Measurements from ENCODE around the gene NCOA3.
A peak's percentile ranks its signal among the peaks of the same experiment; 100 is the strongest.

NCOA3 gene

DNA sequence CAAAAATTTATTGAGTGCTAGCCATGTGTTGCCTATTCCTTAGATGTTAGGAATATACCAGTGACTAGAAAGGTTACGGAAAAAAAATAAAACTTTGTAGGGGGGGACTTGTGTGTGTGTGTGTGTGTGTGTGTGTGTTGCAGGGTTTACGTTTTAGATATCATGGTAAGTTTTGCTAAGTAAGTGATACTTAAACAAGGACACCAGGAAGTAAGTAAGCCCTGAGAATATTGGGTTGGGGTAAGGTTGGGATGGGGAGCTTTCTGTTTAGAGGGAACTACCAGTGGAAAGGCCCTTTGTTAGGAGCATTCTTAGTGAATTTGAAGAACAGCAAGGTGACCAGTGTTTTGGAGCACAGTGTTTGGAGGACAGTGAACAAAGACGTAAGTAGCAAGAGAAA lies 30.3 kb downstream of the NCOA3 start:
- Histone ChIP-seq H3K4me3 (ENCODE audit: low read length) (no peak overlapping the region), H3K27me3 (ENCODE audit: insufficient read depth, low read length, poor library complexity) (no peaks in the 10 kb centered on the region), H3K4me1 (ENCODE audit: control insufficient read depth, low read depth, low read length) (no peaks in the 10 kb centered on the region), H4K8ac (ENCODE audit: low read depth, low read length) (no peak overlapping the region), H2BK15ac (replicated peaks; ENCODE audit: low read depth) (no peak overlapping the region), H2BK120ac (ENCODE audit: low read depth, low read length) (no peak overlapping the region), H3K27ac (ENCODE audit: low read depth, low read length) (no peak overlapping the region), H3K79me2 (ENCODE audit: control insufficient read depth, insufficient read depth, low read length) (peaks cover 2% of the 10 kb centered on the region), H3K23ac (ENCODE audit: low read length) (no peak overlapping the region), H3K79me1 (ENCODE audit: low read length) (peaks cover 5% of the 10 kb centered on the region), H3K56ac (ENCODE audit: low read length) (no peak overlapping the region), H2AK5ac (ENCODE audit: low read length) (no peak overlapping the region), H3K9ac (ENCODE audit: low read length) (no peak overlapping the region), H4K5ac (ENCODE audit: low read length) (no peak overlapping the region), H3K36me3 (ENCODE audit: control insufficient read depth, insufficient read depth, low read length) (no peaks in the 10 kb centered on the region), H3K18ac (ENCODE audit: low read length) (no peak overlapping the region), H2BK5ac (ENCODE audit: low read length) (no peak overlapping the region), H3K4me2 (ENCODE audit: low read length) (no peak overlapping the region), H3K4ac (ENCODE audit: low read depth, low read length) (no peak overlapping the region)
- no CpG with 5 or more reads among the region's 3 CpGs for WGBS (ENCODE audit: extremely low coverage, insufficient coverage, low lambda C conversion rate)
- no peak for DNase-seq

- H3K56ac ChIP-seq (ENCODE audit: low read length) = no peak overlapping the region
- no peak overlapping the region for H2BK120ac ChIP-seq (ENCODE audit: low read depth, low read length)
- no peak overlapping the region for H3K4me2 ChIP-seq (ENCODE audit: low read length)
- H3K4me3 ChIP-seq (ENCODE audit: low read length) = no peak overlapping the region
- H3K79me1 ChIP-seq (ENCODE audit: low read length) = peaks cover 5% of the 10 kb centered on the region
- H3K27me3 ChIP-seq (ENCODE audit: insufficient read depth, low read length, poor library complexity) = no peaks in the 10 kb centered on the region
- no peak overlapping the region for H3K9ac ChIP-seq (ENCODE audit: low read length)
- H3K4me1 ChIP-seq (ENCODE audit: control insufficient read depth, low read depth, low read length) = no peaks in the 10 kb centered on the region
- H4K8ac ChIP-seq (ENCODE audit: low read depth, low read length) = no peak overlapping the region
- no peak overlapping the region for H3K23ac ChIP-seq (ENCODE audit: low read length)
- no peak overlapping the region for H2AK5ac ChIP-seq (ENCODE audit: low read length)
- no peak overlapping the region for H4K5ac ChIP-seq (ENCODE audit: low read length)
- no peaks in the 10 kb centered on the region for H3K36me3 ChIP-seq (ENCODE audit: control insufficient read depth, insufficient read depth, low read length)
- DNase-seq = no peak
- no peak overlapping the region for H3K18ac ChIP-seq (ENCODE audit: low read length)
- H3K4ac ChIP-seq (ENCODE audit: low read depth, low read length) = no peak overlapping the region
- no peak overlapping the region for H2BK5ac ChIP-seq (ENCODE audit: low read length)
- peaks cover 2% of the 10 kb centered on the region for H3K79me2 ChIP-seq (ENCODE audit: control insufficient read depth, insufficient read depth, low read length)
- WGBS (ENCODE audit: extremely low coverage, insufficient coverage, low lambda C conversion rate) = no CpG with 5 or more reads among the region's 3 CpGs
- H3K27ac ChIP-seq (ENCODE audit: low read depth, low read length) = no peak overlapping the region
- H2BK15ac ChIP-seq (replicated peaks; ENCODE audit: low read depth) = no peak overlapping the region
Measured at GRCh38 chr20:47533518-47534062, 31.9 kb downstream of the NCOA3 start.

GRCh38 chr20:47534405-47534804 lies 32.7 kb downstream of the NCOA3 start:
- Histone ChIP-seq H2BK5ac (ENCODE audit: low read length) (no peak overlapping the region), H4K8ac (ENCODE audit: low read depth, low read length) (no peak overlapping the region), H3K18ac (ENCODE audit: low read length) (no peak overlapping the region), H3K27ac (ENCODE audit: low read depth, low read length) (no peak overlapping the region), H2BK120ac (ENCODE audit: low read depth, low read length) (no peak overlapping the region), H3K4me3 (ENCODE audit: low read length) (no peak overlapping the region), H4K5ac (ENCODE audit: low read length) (no peak overlapping the region), H3K56ac (ENCODE audit: low read length) (no peak overlapping the region), H3K27me3 (ENCODE audit: insufficient read depth, low read length, poor library complexity) (no peaks in the 10 kb centered on the region), H3K36me3 (ENCODE audit: control insufficient read depth, insufficient read depth, low read length) (no peaks in the 10 kb centered on the region), H3K4ac (ENCODE audit: low read depth, low read length) (no peak overlapping the region), H3K4me2 (ENCODE audit: low read length) (no peak overlapping the region), H2BK15ac (replicated peaks; ENCODE audit: low read depth) (no peak overlapping the region), H2AK5ac (ENCODE audit: low read length) (no peak overlapping the region), H3K9ac (ENCODE audit: low read length) (no peak overlapping the region), H3K79me2 (ENCODE audit: control insufficient read depth, insufficient read depth, low read length) (peaks cover 2% of the 10 kb centered on the region), H3K4me1 (ENCODE audit: control insufficient read depth, low read depth, low read length) (no peaks in the 10 kb centered on the region), H3K79me1 (ENCODE audit: low read length) (peaks cover 5% of the 10 kb centered on the region), H3K23ac (ENCODE audit: low read length) (no peak overlapping the region)
- DNase-seq = no peak
- no CpG with 5 or more reads among the region's 5 CpGs for WGBS (ENCODE audit: extremely low coverage, insufficient coverage, low lambda C conversion rate)

DNA sequence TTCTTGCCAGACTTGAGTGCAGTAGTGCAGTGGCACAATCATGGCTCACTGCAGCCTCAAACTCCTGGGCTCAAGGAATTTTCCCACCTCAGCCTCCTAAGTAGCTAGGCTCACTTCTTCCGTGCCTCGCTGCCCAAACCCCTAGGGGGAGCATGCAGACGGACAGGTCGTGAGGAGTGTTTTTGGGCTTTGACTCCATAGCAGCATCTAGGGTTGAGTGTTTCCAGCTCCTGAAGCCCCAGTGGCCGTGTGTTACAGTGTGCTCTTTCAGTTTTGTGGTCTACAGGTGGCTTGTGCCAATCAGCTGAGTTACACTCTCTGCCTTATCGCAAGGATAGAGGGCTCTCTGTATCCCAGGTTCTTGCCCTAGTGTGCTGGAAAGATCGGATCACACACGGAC lies 33.4 kb downstream of the NCOA3 start:
- WGBS (ENCODE audit: extremely low coverage, insufficient coverage, low lambda C conversion rate) = no CpG with 5 or more reads among the region's 8 CpGs
- H4K5ac ChIP-seq (ENCODE audit: low read length) = no peak overlapping the region

GRCh38 chr20:47535994-47536393 lies 34.3 kb downstream of the NCOA3 start:
- no peaks in the 10 kb centered on the region for H3K27me3 ChIP-seq (ENCODE audit: insufficient read depth, low read length, poor library complexity)
- no peak overlapping the region for H2BK15ac ChIP-seq (replicated peaks; ENCODE audit: low read depth)
- no peak overlapping the region for H2BK120ac ChIP-seq (ENCODE audit: low read depth, low read length)
- H3K9ac ChIP-seq (ENCODE audit: low read length) = no peak overlapping the region
- H3K27ac ChIP-seq (ENCODE audit: low read depth, low read length) = no peak overlapping the region
- H4K5ac ChIP-seq (ENCODE audit: low read length) = no peak overlapping the region
- WGBS (ENCODE audit: extremely low coverage, insufficient coverage, low lambda C conversion rate) = no CpG with 5 or more reads among the region's 6 CpGs
- no peak overlapping the region for H3K4me2 ChIP-seq (ENCODE audit: low read length)
- no peak overlapping the region for H2AK5ac ChIP-seq (ENCODE audit: low read length)
- peaks cover 5% of the 10 kb centered on the region for H3K79me1 ChIP-seq (ENCODE audit: low read length)
- no peaks in the 10 kb centered on the region for H3K36me3 ChIP-seq (ENCODE audit: control insufficient read depth, insufficient read depth, low read length)
- no peak overlapping the region for H4K8ac ChIP-seq (ENCODE audit: low read depth, low read length)
- no peak overlapping the region for H3K4me3 ChIP-seq (ENCODE audit: low read length)
- H3K18ac ChIP-seq (ENCODE audit: low read length) = no peak overlapping the region
- H3K4me1 ChIP-seq (ENCODE audit: control insufficient read depth, low read depth, low read length) = no peaks in the 10 kb centered on the region
- H3K56ac ChIP-seq (ENCODE audit: low read length) = no peak overlapping the region
- peaks cover 2% of the 10 kb centered on the region for H3K79me2 ChIP-seq (ENCODE audit: control insufficient read depth, insufficient read depth, low read length)
- no peak for DNase-seq
- H3K4ac ChIP-seq (ENCODE audit: low read depth, low read length) = no peak overlapping the region
- no peak overlapping the region for H3K23ac ChIP-seq (ENCODE audit: low read length)
- H2BK5ac ChIP-seq (ENCODE audit: low read length) = no peak overlapping the region

More for the DNA sequence above, 33.4 kb downstream of the NCOA3 start:
- Histone ChIP-seq H3K56ac (ENCODE audit: low read length) (no peak overlapping the region), H3K27ac (ENCODE audit: low read depth, low read length) (no peak overlapping the region), H3K27me3 (ENCODE audit: insufficient read depth, low read length, poor library complexity) (no peaks in the 10 kb centered on the region), H2AK5ac (ENCODE audit: low read length) (no peak overlapping the region), H3K4me3 (ENCODE audit: low read length) (no peak overlapping the region), H2BK120ac (ENCODE audit: low read depth, low read length) (no peak overlapping the region), H3K4me2 (ENCODE audit: low read length) (no peak overlapping the region), H3K36me3 (ENCODE audit: control insufficient read depth, insufficient read depth, low read length) (no peaks in the 10 kb centered on the region), H3K4ac (ENCODE audit: low read depth, low read length) (no peak overlapping the region), H4K8ac (ENCODE audit: low read depth, low read length) (no peak overlapping the region), H3K4me1 (ENCODE audit: control insufficient read depth, low read depth, low read length) (no peaks in the 10 kb centered on the region), H2BK15ac (replicated peaks; ENCODE audit: low read depth) (no peak overlapping the region), H3K79me1 (ENCODE audit: low read length) (peaks cover 5% of the 10 kb centered on the region), H3K23ac (ENCODE audit: low read length) (no peak overlapping the region), H3K79me2 (ENCODE audit: control insufficient read depth, insufficient read depth, low read length) (peaks cover 2% of the 10 kb centered on the region), H3K18ac (ENCODE audit: low read length) (no peak overlapping the region), H3K9ac (ENCODE audit: low read length) (no peak overlapping the region), H2BK5ac (ENCODE audit: low read length) (no peak overlapping the region)
- peak; percentile 86 for DNase-seq

Data from mesendoderm (in vitro differentiated cells).